Upper lobe of left lung (tissue), 4 donors: ENCODE measurements around the gene SLAMF9.

ENCODE experiments used
- CTCF ChIP-seq, 6 experiments: fragments of 450-650 bp in 4 of 6; fragments of 200-600 bp in 2 of 6; sonication (generic) in 2 of 6; IDR thresholded peaks; one replicate each; pipeline ENCODE4 v1.5.1; 2016 to 2019; ENCODE audit warnings: antibody characterized with exemption in 6 of 6
- EP300 ChIP-seq, 4 donors: sonication (generic); formaldehyde crosslinking; IDR thresholded peaks; one replicate each; pipeline ENCODE4 v1.5.1; 2017; ENCODE audit warnings: antibody characterized with exemption in 4 of 4, control low read depth in 2 of 4
- POLR2A ChIP-seq, 4 donors: fragments of 450-650 bp; IDR thresholded peaks; one replicate each; pipeline ENCODE4 v1.5.1; 2016 to 2017; ENCODE audit warnings: antibody characterized with exemption in 4 of 4, mild to moderate bottlenecking in 2 of 4

- no peak for TF ChIP-seq CTCF (IDR thresholded peaks at IDR 0.05)
- no peak for TF ChIP-seq EP300 (IDR thresholded peaks at IDR 0.05)
- no peak for TF ChIP-seq POLR2A (IDR thresholded peaks at IDR 0.05)
Observed at GRCh38 chr1:159938211-159938852, 15.7 kb downstream of the SLAMF9 start.
